OCI-LY3 (cell line): Measurements from ENCODE around the gene IL1R1.

ENCODE experiments used
- EZH2phosphoT487 ChIP-seq: fragments of 200-600 bp; shearing (Covaris generic); IDR thresholded peaks from 2 replicates; pipeline ENCODE4 v1.6.1; 2018; ENCODE audit warnings: antibody characterized with exemption, mixed run types, low read depth
- TF ChIP-seq, protein P1 (sequence below): fragments of 200-600, 300-600 bp; sonication (generic); IDR thresholded peaks from 2 replicates; pipeline ENCODE4 v1.5.1; 2014; ENCODE audit warnings: antibody characterized with exemption, low read length, low read depth

DNA sequence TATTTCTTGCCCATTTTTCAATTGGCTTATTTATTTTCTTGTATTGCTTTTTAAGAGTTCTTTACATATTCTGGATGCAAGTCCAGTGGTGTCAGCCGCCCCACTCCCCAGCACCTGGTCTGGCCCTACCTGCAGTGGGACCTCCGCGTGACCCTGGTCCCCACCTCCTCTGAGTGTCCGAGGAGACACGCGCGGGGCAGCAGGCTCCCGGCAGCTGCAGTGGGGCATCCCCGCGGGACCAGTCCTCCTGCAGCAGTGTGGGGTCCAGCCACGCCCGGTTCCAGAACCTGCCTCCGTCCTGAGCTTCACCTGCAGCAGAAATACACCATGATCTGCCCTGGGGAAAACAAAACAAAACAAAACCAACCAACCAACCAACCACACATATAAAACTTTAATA, 48.9 kb upstream of the IL1R1 start:
- TF ChIP-seq, protein P1, sequence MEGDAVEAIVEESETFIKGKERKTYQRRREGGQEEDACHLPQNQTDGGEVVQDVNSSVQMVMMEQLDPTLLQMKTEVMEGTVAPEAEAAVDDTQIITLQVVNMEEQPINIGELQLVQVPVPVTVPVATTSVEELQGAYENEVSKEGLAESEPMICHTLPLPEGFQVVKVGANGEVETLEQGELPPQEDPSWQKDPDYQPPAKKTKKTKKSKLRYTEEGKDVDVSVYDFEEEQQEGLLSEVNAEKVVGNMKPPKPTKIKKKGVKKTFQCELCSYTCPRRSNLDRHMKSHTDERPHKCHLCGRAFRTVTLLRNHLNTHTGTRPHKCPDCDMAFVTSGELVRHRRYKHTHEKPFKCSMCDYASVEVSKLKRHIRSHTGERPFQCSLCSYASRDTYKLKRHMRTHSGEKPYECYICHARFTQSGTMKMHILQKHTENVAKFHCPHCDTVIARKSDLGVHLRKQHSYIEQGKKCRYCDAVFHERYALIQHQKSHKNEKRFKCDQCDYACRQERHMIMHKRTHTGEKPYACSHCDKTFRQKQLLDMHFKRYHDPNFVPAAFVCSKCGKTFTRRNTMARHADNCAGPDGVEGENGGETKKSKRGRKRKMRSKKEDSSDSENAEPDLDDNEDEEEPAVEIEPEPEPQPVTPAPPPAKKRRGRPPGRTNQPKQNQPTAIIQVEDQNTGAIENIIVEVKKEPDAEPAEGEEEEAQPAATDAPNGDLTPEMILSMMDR = no peak
- no peak for TF ChIP-seq EZH2phosphoT487
